Tibial nerve (tissue), 4 donors: ENCODE measurements around the gene B3GNT5. TPM values are rescaled to one million over a fixed set of nuclear protein-coding genes. Genes with fewer than 3 reads are reported as not detected.

Experiments used
- DNase-seq, 2 donors: peaks; one replicate each; pipeline ENCODE4 v3.0.0-alpha.2; 2019; ENCODE audit warnings: low spot score in 2 of 2
- H3K27ac ChIP-seq, 4 donors: fragments of 200-600 bp; sonication (generic) in 3 of 4; one replicate each; pipeline ENCODE4 v1.5.1; 2017 to 2019; ENCODE audit warnings: mild to moderate bottlenecking in 1 of 4
- H3K27me3 ChIP-seq, 2 donors: fragments of 200-600 bp; sonication (generic) in 1 of 2; one replicate each; pipeline versions ENCODE4 v1.5.1 to v1.6.0; 2017 to 2019
- H3K36me3 ChIP-seq, 3 donors: fragments of 200-600 bp; sonication (generic); one replicate each; pipeline ENCODE4 v1.5.1; 2018 to 2019
- H3K4me1 ChIP-seq, 4 donors: fragments of 200-600 bp; sonication (generic) in 3 of 4; one replicate each; pipeline ENCODE4 v1.5.1; 2017 to 2019
- H3K4me3 ChIP-seq, 4 donors: fragments of 200-600 bp; sonication (generic) in 3 of 4; one replicate each; pipeline ENCODE4 v1.5.1; 2017 to 2019; ENCODE audit warnings: mild to moderate bottlenecking in 1 of 4, moderate library complexity in 1 of 4
- H3K9me3 ChIP-seq, 4 donors: fragments of 200-600 bp; sonication (generic) in 3 of 4; one replicate each; pipeline ENCODE4 v1.5.1; 2017 to 2019
- EP300 ChIP-seq, 2 donors: sonication (generic); formaldehyde crosslinking; IDR thresholded peaks; one replicate each; pipeline ENCODE4 v1.6.1; 2017; ENCODE audit warnings: antibody characterized with exemption in 2 of 2, mild to moderate bottlenecking in 1 of 2
- POLR2A ChIP-seq, 2 donors: fragments of 450-650 bp; IDR thresholded peaks; one replicate each; pipeline ENCODE4 v1.6.1; 2017; ENCODE audit warnings: antibody characterized with exemption in 2 of 2, mild to moderate bottlenecking in 2 of 2, moderate library complexity in 2 of 2
- WGBS, 2 donors: methylation state at CpG; one replicate each; pipeline ENCODE4 v1.1.5; 2018; 5-methylcytosine and 5-hydroxymethylcytosine counted together
- total RNA-seq, 4 donors: library from RNA; depleted of rRNA; stranded (reverse); fragments of >200 nt; gene quantifications; one replicate each; pipeline ENCODE4 v1.1.0, GENCODE V29; 2016
- TF ChIP-seq, protein P1 (sequence below), 5 experiments: fragments of 200-600 bp in 3 of 5; fragments of 450-650 bp in 2 of 5; sonication (generic) in 3 of 5; IDR thresholded peaks; one replicate each; pipeline ENCODE4 v1.5.1; 2016 to 2019; ENCODE audit warnings: antibody characterized with exemption in 5 of 5, mild to moderate bottlenecking in 3 of 5, moderate library complexity in 2 of 5

The B3GNT5 gene
- total RNA-seq, 4 donors from 2014 or later, result 7.1 to 10.7 (median 9.2) TPM

DNA sequence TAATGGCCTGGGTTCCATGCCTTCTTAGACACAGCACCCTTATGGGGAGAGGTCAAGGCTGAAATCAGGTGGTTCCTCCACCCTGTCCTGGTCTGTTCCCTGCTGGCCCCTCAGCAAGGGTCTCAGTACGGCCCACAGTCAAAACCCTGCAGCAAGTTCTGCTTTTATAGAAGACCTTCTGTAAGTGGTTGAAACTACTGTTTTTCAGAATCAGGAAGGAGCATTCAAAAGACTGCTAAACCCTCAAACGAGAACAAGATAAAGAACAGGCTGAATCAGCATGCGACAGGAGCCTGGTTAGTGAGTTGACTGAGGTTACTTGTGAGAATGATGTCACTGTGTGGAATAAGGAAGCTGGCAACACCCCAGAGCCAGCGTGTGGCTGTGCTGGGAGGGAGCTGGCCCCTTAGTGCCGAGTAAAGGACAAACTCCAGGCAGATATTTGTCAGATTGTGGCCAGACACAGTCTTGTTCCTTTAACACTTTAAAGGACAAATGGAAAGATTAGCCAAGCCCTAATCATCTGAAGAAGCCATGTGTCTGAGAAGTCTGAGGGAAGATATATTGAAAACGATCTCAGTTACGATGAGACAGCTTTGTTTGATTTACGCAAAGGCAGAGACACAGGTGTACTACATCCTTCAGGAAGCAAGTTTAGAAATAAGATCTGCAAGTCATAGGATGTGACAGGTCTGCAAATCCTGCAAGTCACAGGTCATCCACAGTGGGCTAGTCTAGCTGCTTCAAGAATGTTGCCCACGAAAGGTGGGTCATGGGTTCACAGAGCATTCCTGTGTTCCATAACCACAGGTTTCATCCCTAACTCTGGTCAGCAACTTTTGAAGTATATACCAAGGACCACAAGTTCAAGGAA, 54.0 kb downstream of the B3GNT5 start:
- Histone ChIP-seq H3K36me3 (no peaks in the 10 kb centered on the region), H3K27me3 (no peaks in the 10 kb centered on the region), H3K9me3 (no peaks in the 10 kb centered on the region), H3K4me1 (peaks cover 0 to 8% (median 2%) of the 10 kb centered on the region in 4 donors), H3K4me3 (no peak overlapping the region), H3K27ac (peak overlapping the region in 3 of 4 donors; percentile 17 to 55 (median 51))
- DNase-seq, result peak; percentile 33 to 66
- TF ChIP-seq, protein P1, sequence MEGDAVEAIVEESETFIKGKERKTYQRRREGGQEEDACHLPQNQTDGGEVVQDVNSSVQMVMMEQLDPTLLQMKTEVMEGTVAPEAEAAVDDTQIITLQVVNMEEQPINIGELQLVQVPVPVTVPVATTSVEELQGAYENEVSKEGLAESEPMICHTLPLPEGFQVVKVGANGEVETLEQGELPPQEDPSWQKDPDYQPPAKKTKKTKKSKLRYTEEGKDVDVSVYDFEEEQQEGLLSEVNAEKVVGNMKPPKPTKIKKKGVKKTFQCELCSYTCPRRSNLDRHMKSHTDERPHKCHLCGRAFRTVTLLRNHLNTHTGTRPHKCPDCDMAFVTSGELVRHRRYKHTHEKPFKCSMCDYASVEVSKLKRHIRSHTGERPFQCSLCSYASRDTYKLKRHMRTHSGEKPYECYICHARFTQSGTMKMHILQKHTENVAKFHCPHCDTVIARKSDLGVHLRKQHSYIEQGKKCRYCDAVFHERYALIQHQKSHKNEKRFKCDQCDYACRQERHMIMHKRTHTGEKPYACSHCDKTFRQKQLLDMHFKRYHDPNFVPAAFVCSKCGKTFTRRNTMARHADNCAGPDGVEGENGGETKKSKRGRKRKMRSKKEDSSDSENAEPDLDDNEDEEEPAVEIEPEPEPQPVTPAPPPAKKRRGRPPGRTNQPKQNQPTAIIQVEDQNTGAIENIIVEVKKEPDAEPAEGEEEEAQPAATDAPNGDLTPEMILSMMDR (IDR thresholded peaks at IDR 0.05), result no peak
- TF ChIP-seq EP300 (IDR thresholded peaks at IDR 0.05), result peak; percentile 35 to 80
- WGBS, 2 donors, result 45 to 46% methylated on average over 9 of the region's 9 CpGs

GRCh38 chr3:183307749-183308148, 54.7 kb downstream of the B3GNT5 start:
- no peaks in the 10 kb centered on the region for H3K27me3 ChIP-seq
- no peaks in the 10 kb centered on the region for H3K36me3 ChIP-seq
- H3K4me1 ChIP-seq, result peaks cover 0 to 8% (median 2%) of the 10 kb centered on the region in 4 donors
- no peak for DNase-seq
- H3K27ac ChIP-seq, result peak overlapping the region in 1 of 4 donors; percentile 51
- H3K4me3 ChIP-seq, result no peak overlapping the region
- WGBS, 2 donors, result 92 to 96% methylated on average over 2 of the region's 2 CpGs
- TF ChIP-seq POLR2A (IDR thresholded peaks at IDR 0.05), result no peak
- no peak for TF ChIP-seq EP300 (IDR thresholded peaks at IDR 0.05)
- TF ChIP-seq, protein P1 (IDR thresholded peaks at IDR 0.05), result no peak
- H3K9me3 ChIP-seq, result no peaks in the 10 kb centered on the region

DNA sequence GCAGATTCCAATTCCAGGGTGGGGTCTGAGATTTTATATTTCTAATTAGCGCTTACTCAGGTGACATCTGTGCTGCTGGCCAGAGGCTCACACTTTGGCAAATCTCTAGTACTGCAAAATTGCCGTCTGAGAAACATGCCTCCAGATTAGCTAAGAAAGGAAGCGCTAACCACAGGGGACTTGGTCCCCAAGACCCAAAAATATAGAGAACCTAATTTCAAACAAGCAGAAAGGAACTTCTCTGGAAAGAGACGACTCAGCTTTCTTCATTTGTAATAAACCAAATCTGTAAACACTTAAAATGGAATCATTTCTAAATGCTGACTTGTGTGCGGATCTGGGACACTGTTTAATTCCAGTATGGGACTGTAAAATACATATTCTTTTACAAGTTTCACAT, 55.7 kb downstream of the B3GNT5 start:
- Histone ChIP-seq H3K9me3 (no peaks in the 10 kb centered on the region), H3K4me3 (no peak overlapping the region), H3K36me3 (no peaks in the 10 kb centered on the region), H3K27ac (peak overlapping the region in 1 of 4 donors; percentile 4), H3K27me3 (no peaks in the 10 kb centered on the region), H3K4me1 (peaks cover 0 to 8% (median 2%) of the 10 kb centered on the region in 4 donors)
- no peak for DNase-seq
- TF ChIP-seq EP300 (IDR thresholded peaks at IDR 0.05) (peak; percentile 23 to 40), POLR2A (IDR thresholded peaks at IDR 0.05) (no peak)
- TF ChIP-seq, protein P1 (IDR thresholded peaks at IDR 0.05), result no peak
- 70 to 73% methylated on average over 5 of the region's 5 CpGs for WGBS, 2 donors

- Histone ChIP-seq H3K9me3 (no peaks in the 10 kb centered on the region), H3K4me3 (no peak overlapping the region), H3K27me3 (no peaks in the 10 kb centered on the region), H3K4me1 (peaks cover 0 to 8% (median 2%) of the 10 kb centered on the region in 4 donors), H3K27ac (peak overlapping the region in 1 of 4 donors; percentile 4), H3K36me3 (no peaks in the 10 kb centered on the region)
- 62 to 64% methylated on average over 5 of the region's 5 CpGs for WGBS, 2 donors
- no peak for DNase-seq
- TF ChIP-seq POLR2A (IDR thresholded peaks at IDR 0.05) (no peak), EP300 (IDR thresholded peaks at IDR 0.05) (no peak)
- TF ChIP-seq, protein P1 (IDR thresholded peaks at IDR 0.05), result no peak
Observed at GRCh38 chr3:183309276-183309675, 56.2 kb downstream of the B3GNT5 start.

GRCh38 chr3:183310936-183311335, 57.9 kb downstream of the B3GNT5 start:
- Histone ChIP-seq H3K36me3 (no peaks in the 10 kb centered on the region), H3K4me1 (peaks cover 0 to 8% (median 2%) of the 10 kb centered on the region in 4 donors), H3K9me3 (no peaks in the 10 kb centered on the region), H3K27ac (no peak overlapping the region), H3K27me3 (no peaks in the 10 kb centered on the region), H3K4me3 (no peak overlapping the region)
- 90 to 94% methylated on average over 3 of the region's 3 CpGs for WGBS, 2 donors
- TF ChIP-seq POLR2A (IDR thresholded peaks at IDR 0.05), result no peak
- TF ChIP-seq, protein P1 (IDR thresholded peaks at IDR 0.05), result no peak
- TF ChIP-seq EP300 (IDR thresholded peaks at IDR 0.05), result no peak
- no peak for DNase-seq
